Measurements from ENCODE around the gene METTL25B. TPM values are rescaled to one million over a fixed set of nuclear protein-coding genes. Genes with fewer than 3 reads are reported as not detected.
"Not testable (repeated sequence)": the region's sequence is repeated elsewhere in the genome, so short reads cannot be mapped to it uniquely, and the experiment has no call there.

The METTL25B gene
- total and polyA plus RNA-seq, 8 donors, result 16.8 to 64.9 (median 19.6) TPM

- WGBS, 2 donors, result 66 to 68% methylated on average over 6 of the region's 6 CpGs
- TF ChIP-seq, protein P1, sequence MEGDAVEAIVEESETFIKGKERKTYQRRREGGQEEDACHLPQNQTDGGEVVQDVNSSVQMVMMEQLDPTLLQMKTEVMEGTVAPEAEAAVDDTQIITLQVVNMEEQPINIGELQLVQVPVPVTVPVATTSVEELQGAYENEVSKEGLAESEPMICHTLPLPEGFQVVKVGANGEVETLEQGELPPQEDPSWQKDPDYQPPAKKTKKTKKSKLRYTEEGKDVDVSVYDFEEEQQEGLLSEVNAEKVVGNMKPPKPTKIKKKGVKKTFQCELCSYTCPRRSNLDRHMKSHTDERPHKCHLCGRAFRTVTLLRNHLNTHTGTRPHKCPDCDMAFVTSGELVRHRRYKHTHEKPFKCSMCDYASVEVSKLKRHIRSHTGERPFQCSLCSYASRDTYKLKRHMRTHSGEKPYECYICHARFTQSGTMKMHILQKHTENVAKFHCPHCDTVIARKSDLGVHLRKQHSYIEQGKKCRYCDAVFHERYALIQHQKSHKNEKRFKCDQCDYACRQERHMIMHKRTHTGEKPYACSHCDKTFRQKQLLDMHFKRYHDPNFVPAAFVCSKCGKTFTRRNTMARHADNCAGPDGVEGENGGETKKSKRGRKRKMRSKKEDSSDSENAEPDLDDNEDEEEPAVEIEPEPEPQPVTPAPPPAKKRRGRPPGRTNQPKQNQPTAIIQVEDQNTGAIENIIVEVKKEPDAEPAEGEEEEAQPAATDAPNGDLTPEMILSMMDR (IDR thresholded peaks at IDR 0.05), result no peak
- ATAC-seq, result no peak
Measured at GRCh38 chr1:156760092-156760795, 32.0 kb downstream of the METTL25B start.

DNA sequence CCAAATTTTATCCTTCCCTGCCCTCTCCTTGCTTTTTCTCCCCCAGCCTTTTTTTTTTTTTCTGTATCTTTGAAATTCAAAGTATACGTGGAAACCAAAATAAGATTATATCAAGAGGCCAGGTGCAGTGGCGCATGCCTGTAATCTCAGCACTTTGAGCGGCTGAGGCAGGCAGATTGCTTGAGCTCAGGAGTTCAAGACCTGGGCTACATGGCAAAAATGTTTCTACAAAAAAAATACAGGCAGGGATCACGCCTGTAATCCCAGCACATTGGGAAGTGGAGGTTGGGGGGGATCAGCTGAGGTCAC lies 32.5 kb downstream of the METTL25B start:
- FAIRE-seq, result no peak
- ATAC-seq, result no peak
- no peak overlapping the region for H3K4me3 ChIP-seq
- no peaks in the 10 kb centered on the region for H3K36me3 ChIP-seq
- intact Hi-C loops (cut with DNase I), result no loop called here
- H3K27me3 ChIP-seq, result no peaks in the 10 kb centered on the region
- TF ChIP-seq, protein P1 (IDR thresholded peaks at IDR 0.05), result no peak
- H3K9me3 ChIP-seq, result no peaks in the 10 kb centered on the region
- no peak for DNase-seq
- H3K27ac ChIP-seq, result no peak overlapping the region
- 62 to 63% methylated on average over 4 of the region's 4 CpGs for WGBS, 2 donors
- peaks cover 0 to 2% (median 0%) of the 10 kb centered on the region in 3 donors for H3K4me1 ChIP-seq

More at GRCh38 chr1:156760092-156760795, 32.0 kb downstream of the METTL25B start:
- Histone ChIP-seq H3K27ac (no peak overlapping the region), H3K4me3 (no peak overlapping the region), H3K27me3 (no peaks in the 10 kb centered on the region), H3K36me3 (no peaks in the 10 kb centered on the region), H3K4me1 (no peaks in the 10 kb centered on the region), H3K9me3 (no peaks in the 10 kb centered on the region)
- DNase-seq (peak in 2 of 6 donors; percentile 26 to 30), FAIRE-seq (no peak)
- intact Hi-C loops (cut with DNase I), result no loop called here

DNA sequence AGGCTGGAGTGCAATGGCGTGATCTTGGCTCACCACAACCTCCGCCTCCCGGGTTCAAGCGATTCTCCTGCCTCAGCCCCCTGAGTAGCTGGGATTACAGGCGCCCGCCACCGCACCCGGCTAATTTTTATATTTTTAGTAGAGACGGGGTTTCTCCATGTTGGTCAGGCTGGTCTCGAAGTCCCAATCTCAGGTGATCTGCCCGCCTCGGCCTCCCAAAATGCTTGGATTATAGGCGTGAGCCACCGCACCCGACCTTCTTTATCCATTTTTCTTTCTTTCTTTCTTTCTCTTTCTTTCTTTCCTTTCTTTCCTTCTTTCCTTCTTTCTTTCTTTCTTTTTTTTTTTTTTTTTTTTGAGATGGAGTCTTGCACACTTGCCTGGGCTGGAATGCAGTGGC lies 36.9 kb downstream of the METTL25B start:
- ATAC-seq, result not testable (repeated sequence)
- WGBS, 2 donors, result 93 to 96% methylated on average over 15 of the region's 15 CpGs
- DNase-seq, result peak in 1 of 6 donors; percentile 16

DNA sequence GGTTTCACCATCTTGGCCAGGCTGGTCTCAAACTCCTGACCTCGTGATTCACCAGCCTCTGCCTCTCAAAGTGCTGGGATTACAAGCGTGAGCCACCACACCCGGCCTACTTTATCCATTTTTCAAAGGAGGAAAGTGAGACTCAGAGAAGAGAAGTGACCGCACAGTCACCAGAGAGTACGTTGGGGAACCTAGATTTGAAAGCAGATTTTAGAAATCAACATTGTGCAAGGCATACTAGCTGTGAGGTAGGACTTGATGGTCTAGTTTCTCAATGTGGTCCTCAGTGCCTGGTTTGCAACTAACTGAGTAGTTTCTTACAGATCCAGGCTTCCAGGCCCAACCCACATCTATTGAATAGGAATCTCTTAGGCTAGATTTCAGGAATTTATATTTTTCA lies 37.4 kb downstream of the METTL25B start:
- TF ChIP-seq, protein P1 (IDR thresholded peaks at IDR 0.05), result no peak
- peaks cover 9 to 18% (median 10%) of the 10 kb centered on the region in 3 donors for H3K4me1 ChIP-seq
- ATAC-seq (no peak), FAIRE-seq (no peak), DNase-seq (peak in 1 of 6 donors; percentile 9)
- no peaks in the 10 kb centered on the region for H3K27me3 ChIP-seq
- 89 to 90% methylated on average over 5 of the region's 5 CpGs for WGBS, 2 donors
- H3K9me3 ChIP-seq, result no peaks in the 10 kb centered on the region
- H3K36me3 ChIP-seq, result no peaks in the 10 kb centered on the region
- H3K4me3 ChIP-seq, result peak overlapping the region in 3 of 4 donors; percentile 51 to 65 (median 60)
- intact Hi-C loops (cut with DNase I), result no loop called here
- no peak overlapping the region for H3K27ac ChIP-seq

More for the DNA sequence above, 36.9 kb downstream of the METTL25B start:
- FAIRE-seq; H3K9me3 ChIP-seq; H3K27me3 ChIP-seq; H3K36me3 ChIP-seq; intact Hi-C loops (cut with DNase I); H3K4me3 ChIP-seq; H3K27ac ChIP-seq: not testable (repeated sequence)
- H3K4me1 ChIP-seq, result peaks cover 4 to 17% (median 10%) of the 10 kb centered on the region in 3 donors

DNA sequence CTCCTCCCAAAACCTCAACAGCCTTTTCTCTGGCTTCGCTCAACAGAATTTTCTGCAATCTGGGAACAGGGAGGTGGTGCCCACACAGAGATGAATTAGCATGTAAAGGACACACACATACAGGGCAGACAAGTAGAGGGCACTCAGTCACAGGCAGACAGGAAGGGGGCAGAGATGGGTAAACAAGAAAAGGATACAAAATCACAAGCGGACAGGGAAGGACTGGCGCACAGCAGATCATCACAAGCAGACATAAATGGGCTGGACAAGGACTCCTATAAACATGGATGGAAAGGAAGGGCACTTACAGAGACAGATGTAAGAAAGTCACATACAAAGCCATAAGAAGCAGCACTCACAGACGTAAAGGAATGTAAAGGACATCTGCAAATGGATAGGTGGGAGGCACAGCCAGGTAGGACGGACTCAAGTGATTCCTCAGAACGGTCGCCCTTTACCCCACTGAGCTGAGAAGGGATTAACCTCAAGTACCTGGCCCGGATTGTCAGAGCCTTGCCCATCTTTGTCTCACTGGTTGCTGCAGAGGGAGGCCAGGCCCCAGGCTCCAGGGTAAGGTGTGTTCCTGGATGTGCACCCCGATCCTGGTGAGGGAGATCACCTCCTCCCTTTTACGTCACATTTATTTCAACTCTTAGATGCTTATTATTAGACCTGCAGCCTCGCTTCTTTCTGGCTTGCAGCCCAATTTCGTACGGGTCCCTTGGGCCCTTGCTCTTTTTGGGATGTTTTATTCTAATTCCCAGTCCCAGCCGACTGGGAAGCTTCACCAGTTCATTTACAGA lies 38.2 kb downstream of the METTL25B start:
- TF ChIP-seq, protein P1 (IDR thresholded peaks at IDR 0.05), result no peak
- ATAC-seq (peak; percentile 7 to 15 (median 12)), DNase-seq (peak in 3 of 6 donors; percentile 5 to 69 (median 64)), FAIRE-seq (no peak)
- H3K4me1 ChIP-seq, result peaks cover 9 to 21% (median 10%) of the 10 kb centered on the region in 3 donors
- WGBS, 2 donors, result 6 to 7% methylated on average over 13 to 14 of the region's 14 CpGs
- H3K27me3 ChIP-seq, result no peaks in the 10 kb centered on the region
- no peaks in the 10 kb centered on the region for H3K36me3 ChIP-seq
- H3K9me3 ChIP-seq, result no peaks in the 10 kb centered on the region
- peak overlapping the region; percentile 26 to 65 (median 56) for H3K4me3 ChIP-seq
- H3K27ac ChIP-seq, result peak overlapping the region; percentile 61 to 86 (median 74)
- intact Hi-C loops (cut with DNase I), result no loop called here

Measured in pancreas (tissue), 10 donors.